Spleen (tissue), 7 donors: ENCODE results near the gene C14orf132.

Source experiments
- POLR2A ChIP-seq, 3 donors: fragments of 450-650 bp; IDR thresholded peaks; one replicate each; pipeline ENCODE4 v1.5.1; 2017; ENCODE audit warnings: antibody characterized with exemption in 3 of 3, mild to moderate bottlenecking in 1 of 3
- TF ChIP-seq, protein P1 (sequence below), 11 experiments: fragments of 200-600 bp in 7 of 11; fragments of 450-650 bp in 4 of 11; sonication (generic) in 4 of 11; IDR thresholded peaks in 8 of 11; conservative IDR thresholded peaks in 3 of 11; 1 replicate in 7 of 11; 2 replicates in 4 of 11; pipeline versions ENCODE4 v1.4.0 to v1.8.0; 2016 to 2021; ENCODE audit warnings: antibody characterized with exemption in 11 of 11, inconsistent platforms in 4 of 11, mild to moderate bottlenecking in 1 of 11
- donor health status: DM: no; HTN: no; CAD: no; lungs with moderate emphysema.
- donor health status: DM: no; HTN: no; CAD: no.
- donor health status: DM: no; HTN: no; CAD: no.

GRCh38 chr14:96039633-96040311 is 610 bp downstream of the C14orf132 start:
- TF ChIP-seq, protein P1, sequence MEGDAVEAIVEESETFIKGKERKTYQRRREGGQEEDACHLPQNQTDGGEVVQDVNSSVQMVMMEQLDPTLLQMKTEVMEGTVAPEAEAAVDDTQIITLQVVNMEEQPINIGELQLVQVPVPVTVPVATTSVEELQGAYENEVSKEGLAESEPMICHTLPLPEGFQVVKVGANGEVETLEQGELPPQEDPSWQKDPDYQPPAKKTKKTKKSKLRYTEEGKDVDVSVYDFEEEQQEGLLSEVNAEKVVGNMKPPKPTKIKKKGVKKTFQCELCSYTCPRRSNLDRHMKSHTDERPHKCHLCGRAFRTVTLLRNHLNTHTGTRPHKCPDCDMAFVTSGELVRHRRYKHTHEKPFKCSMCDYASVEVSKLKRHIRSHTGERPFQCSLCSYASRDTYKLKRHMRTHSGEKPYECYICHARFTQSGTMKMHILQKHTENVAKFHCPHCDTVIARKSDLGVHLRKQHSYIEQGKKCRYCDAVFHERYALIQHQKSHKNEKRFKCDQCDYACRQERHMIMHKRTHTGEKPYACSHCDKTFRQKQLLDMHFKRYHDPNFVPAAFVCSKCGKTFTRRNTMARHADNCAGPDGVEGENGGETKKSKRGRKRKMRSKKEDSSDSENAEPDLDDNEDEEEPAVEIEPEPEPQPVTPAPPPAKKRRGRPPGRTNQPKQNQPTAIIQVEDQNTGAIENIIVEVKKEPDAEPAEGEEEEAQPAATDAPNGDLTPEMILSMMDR (IDR thresholded peaks at IDR 0.05 in 8 of 11, conservative IDR thresholded peaks at IDR 0.05 in 3 of 11) = no peak
- TF ChIP-seq POLR2A (IDR thresholded peaks at IDR 0.05) = no peak
